ENCODE data around the gene PIP4P1. TPM values are rescaled to one million over a fixed set of nuclear protein-coding genes. Genes with fewer than 3 reads are reported as not detected.

The PIP4P1 gene
- total and polyA plus RNA-seq, 9 of the 15 experiments (the other 6 are each of a cell fraction or from before 2014, with no cell fraction given): 5.3 to 20.9 (median 10.7) TPM

- TF ChIP-seq RERE (CRISPR knock-in tag; IDR thresholded peaks at IDR 0.05; ENCODE audit: borderline replicate concordance): 0 out of 2 replicates have a peak, but pooled peaks have one; percentile 18
- TF ChIP-seq MAZ (CRISPR knock-in tag; conservative IDR thresholded peaks at IDR 0.05 in 1 of 2, IDR thresholded peaks at IDR 0.05 in 1 of 2): peak in 1 of 2 experiments; percentile 32; a peak in 2 of 4 replicates
- peak; percentile 33 for TF ChIP-seq CHD1 (IDR thresholded peaks at IDR 0.05; ENCODE audit: low read length)
- no peak for TF ChIP-seq SRF (CRISPR knock-in tag; IDR thresholded peaks at IDR 0.05)
- TF ChIP-seq ARID2 (IDR thresholded peaks at IDR 0.05): 0 out of 2 replicates have a peak, but pooled peaks have one; percentile 15
- no peak for TF ChIP-seq CBX5 (IDR thresholded peaks at IDR 0.05; ENCODE audit: borderline replicate concordance, low read depth)
- TF ChIP-seq TFAP4 (CRISPR knock-in tag; IDR thresholded peaks at IDR 0.05; ENCODE audit: borderline replicate concordance): peak; percentile 65; the same call in 1 of the 2 replicates
- TF ChIP-seq ZNF174 (CRISPR knock-in tag; IDR thresholded peaks at IDR 0.05): no peak
- TF ChIP-seq NR2C2 (CRISPR knock-in tag; IDR thresholded peaks at IDR 0.05): no peak
- no peak for TF ChIP-seq NR2C2 (tag; IDR thresholded peaks at IDR 0.05)
- peak; percentile 82 for TF ChIP-seq PRPF4 (IDR thresholded peaks at IDR 0.05; ENCODE audit: insufficient read depth, low read depth, low read length, poor library complexity, severe bottlenecking)
- TF ChIP-seq CCNT2 (IDR thresholded peaks at IDR 0.05; ENCODE audit: borderline replicate concordance, extremely low read depth, insufficient read length, low read depth, low read length): peak; percentile 63
- peak; percentile 99 for TF ChIP-seq TBP (optimal IDR thresholded peaks at IDR 0.05; ENCODE audit: low read depth, low read length)
- no peak for TF ChIP-seq NR1H2 (CRISPR knock-in tag; IDR thresholded peaks at IDR 0.05)
- 0 out of 2 replicates have a peak, but pooled peaks have one; percentile 50 for TF ChIP-seq GTF2A2 (tag; IDR thresholded peaks at IDR 0.05)
- TF ChIP-seq ZBTB17 (CRISPR knock-in tag; IDR thresholded peaks at IDR 0.05): 0 out of 2 replicates have a peak, but pooled peaks have one; percentile 29
- TF ChIP-seq HDAC6 (IDR thresholded peaks at IDR 0.05; ENCODE audit: low read depth, low read length): no peak
- TF ChIP-seq EWSR1 (IDR thresholded peaks at IDR 0.05; ENCODE audit: borderline replicate concordance, low read depth, partially characterized antibody): no peak
- TF ChIP-seq SMARCA5 (IDR thresholded peaks at IDR 0.05): 0 out of 2 replicates have a peak, but pooled peaks have one; percentile 43
- TF ChIP-seq RNF2 (IDR thresholded peaks at IDR 0.05): peak; percentile 42; the same call in 1 of the 2 replicates
- 0 out of 4 replicates have a peak, but pooled peaks of 1 of the 2 experiments have one; percentile 7 for TF ChIP-seq FOXA3 (CRISPR knock-in tag; conservative IDR thresholded peaks at IDR 0.05 in 1 of 2, IDR thresholded peaks at IDR 0.05 in 1 of 2)
- peak; percentile 54; the same call in 1 of the 2 replicates for TF ChIP-seq E2F3 (CRISPR knock-in tag; IDR thresholded peaks at IDR 0.05)
- TF ChIP-seq NFIC (IDR thresholded peaks at IDR 0.05): peak; percentile 81
Measured at GRCh38 chr14:20469242-20469889, 8.1 kb upstream of the PIP4P1 start, which contains the start of gene PNP (continued).
